GM18508 (cell line): ENCODE data around the gene CDCP2.
"Not testable (repeated sequence)": the region's sequence is repeated elsewhere in the genome, so short reads cannot be mapped to it uniquely, and the experiment has no call there.

Source experiments
- ATAC-seq: cut with Tn5 transposase; IDR thresholded peaks from one replicate; pipeline ENCODE4 v1.9.1; 2021; ENCODE audit warnings: moderate number of reproducible peaks; ENCODE audit not compliant: insufficient read depth, unreplicated experiment

Gene CDCP2

GRCh38 chr1:54120018-54120697, 32.6 kb downstream of the CDCP2 start:
- no peak for ATAC-seq

- no peak for ATAC-seq
Measured at GRCh38 chr1:54118704-54119103, 34.1 kb downstream of the CDCP2 start.

- ATAC-seq = no peak
Measured at GRCh38 chr1:54117815-54118563, 34.8 kb downstream of the CDCP2 start.

- no peak for ATAC-seq
Measured at GRCh38 chr1:54115520-54115919, 37.3 kb downstream of the CDCP2 start.

- no peak for ATAC-seq
Measured at GRCh38 chr1:54114955-54115354, 37.8 kb downstream of the CDCP2 start.

- no peak for ATAC-seq
Measured at GRCh38 chr1:54114001-54114400, 38.8 kb downstream of the CDCP2 start.

GRCh38 chr1:54112705-54113368, 40.0 kb downstream of the CDCP2 start:
- ATAC-seq = no peak

GRCh38 chr1:54112027-54112426, 40.8 kb downstream of the CDCP2 start:
- ATAC-seq = no peak

- no peak for ATAC-seq
Measured at GRCh38 chr1:54111624-54112023, 41.2 kb downstream of the CDCP2 start.

- ATAC-seq = no peak
Measured at GRCh38 chr1:54110996-54111395, 41.8 kb downstream of the CDCP2 start.

GRCh38 chr1:54109129-54110090, 43.4 kb downstream of the CDCP2 start:
- no peak for ATAC-seq

- no peak for ATAC-seq
Measured at GRCh38 chr1:54108156-54108555, 44.6 kb downstream of the CDCP2 start.

- no peak for ATAC-seq
Measured at GRCh38 chr1:54107131-54107530, 45.7 kb downstream of the CDCP2 start.

- ATAC-seq = no peak
Measured at GRCh38 chr1:54105736-54106269, 47.0 kb downstream of the CDCP2 start.

GRCh38 chr1:54105080-54105479, 47.7 kb downstream of the CDCP2 start:
- no peak for ATAC-seq

- ATAC-seq = not testable (repeated sequence)
Measured at GRCh38 chr1:54104613-54105012, 48.2 kb downstream of the CDCP2 start.

- ATAC-seq = no peak
Measured at GRCh38 chr1:54103414-54103813, 49.4 kb downstream of the CDCP2 start.

GRCh38 chr1:54100500-54100899, 52.3 kb downstream of the CDCP2 start:
- no peak for ATAC-seq

GRCh38 chr1:54099061-54099610, 53.7 kb downstream of the CDCP2 start:
- no peak for ATAC-seq

- ATAC-seq = no peak
Measured at GRCh38 chr1:54096877-54097240, 55.9 kb downstream of the CDCP2 start.
